Kidney capillary endothelial cell (primary cell): Measurements from ENCODE around the gene ASCC1.

Experiments used
- DNase-seq: peaks from one replicate; pipeline ENCODE4 v3.0.0-alpha.2; 2018; ENCODE audit warnings: low spot score

The ASCC1 gene

DNA sequence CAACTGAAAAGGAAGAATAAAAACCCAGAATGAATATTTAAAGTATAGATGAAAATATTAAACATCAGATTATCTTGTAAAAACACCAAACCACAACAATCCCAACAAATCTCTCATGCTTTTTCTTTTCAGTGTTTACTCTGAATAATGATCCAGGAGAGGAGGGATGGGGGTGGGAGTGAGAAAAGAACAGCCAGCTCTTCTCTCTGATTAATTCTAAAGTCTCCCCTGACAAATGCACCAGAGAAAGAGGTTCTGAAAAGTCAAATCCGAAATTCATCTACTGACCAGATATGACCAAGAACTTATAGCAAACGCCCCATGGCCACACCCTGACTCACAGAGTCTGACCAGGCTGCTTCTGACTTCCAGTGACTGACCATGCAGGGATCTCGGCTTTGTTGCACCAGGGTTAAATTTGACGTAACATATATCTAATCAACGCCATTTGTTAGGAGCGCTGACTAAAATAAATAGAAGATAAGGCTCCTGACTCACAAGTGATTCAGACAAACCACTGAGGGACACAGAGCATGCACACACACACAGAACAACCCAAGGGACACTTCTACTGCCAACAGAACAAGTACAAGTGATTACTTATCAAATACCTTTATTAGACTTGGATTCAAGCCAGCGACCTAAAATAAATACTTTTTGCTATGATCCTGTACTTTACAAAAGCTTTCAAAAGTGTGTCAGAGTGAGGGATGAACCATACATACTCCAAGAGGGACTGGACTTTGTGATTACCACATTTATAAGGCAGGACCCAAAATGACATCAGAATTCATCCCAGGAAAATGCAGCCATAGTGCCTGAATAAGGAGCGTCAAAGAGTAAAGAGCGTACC lies 118.4 kb downstream of the ASCC1 start:
- DNase-seq, result no peak

DNA sequence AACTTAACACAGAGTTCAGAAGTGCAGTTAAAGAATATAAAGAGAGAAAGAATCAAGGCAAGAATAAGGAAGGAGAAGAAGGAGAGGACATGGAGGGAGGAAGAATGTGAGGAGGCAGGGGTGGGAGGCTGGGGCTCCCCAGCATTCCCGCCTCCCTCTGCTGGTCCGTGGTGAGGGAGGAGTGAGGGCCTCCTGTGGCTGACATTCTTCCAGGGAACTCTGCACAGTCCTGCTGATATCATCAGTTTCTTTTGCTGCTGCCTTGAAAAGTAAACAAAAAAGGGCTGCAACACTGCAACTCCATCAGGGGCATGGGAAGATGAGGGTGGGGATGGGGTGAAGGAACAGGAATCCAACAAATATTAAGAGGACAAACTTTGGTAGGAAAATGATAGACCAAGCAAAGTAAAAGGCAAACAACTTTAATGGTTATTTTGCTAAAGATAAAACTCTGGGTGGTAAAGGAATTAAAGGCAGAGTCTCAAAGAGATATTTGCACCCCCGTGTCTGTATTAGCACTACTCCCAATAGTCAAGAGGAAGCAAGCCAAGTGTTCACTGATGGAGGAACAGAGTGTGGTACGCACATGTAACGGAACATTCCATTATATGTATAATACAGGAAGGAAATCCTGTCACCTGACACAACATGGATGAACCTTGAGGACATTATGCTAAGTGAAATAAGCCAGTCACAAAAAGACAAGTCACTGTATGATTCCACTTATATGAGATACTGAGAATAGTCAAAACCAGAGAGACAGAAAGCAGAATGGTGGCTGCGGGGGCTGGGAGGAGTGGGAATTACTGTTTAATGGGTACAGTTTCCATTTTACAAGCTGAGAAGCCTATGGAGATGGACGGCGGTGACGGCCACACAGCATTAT lies 119.7 kb downstream of the ASCC1 start:
- DNase-seq, result peak; percentile 15

DNA sequence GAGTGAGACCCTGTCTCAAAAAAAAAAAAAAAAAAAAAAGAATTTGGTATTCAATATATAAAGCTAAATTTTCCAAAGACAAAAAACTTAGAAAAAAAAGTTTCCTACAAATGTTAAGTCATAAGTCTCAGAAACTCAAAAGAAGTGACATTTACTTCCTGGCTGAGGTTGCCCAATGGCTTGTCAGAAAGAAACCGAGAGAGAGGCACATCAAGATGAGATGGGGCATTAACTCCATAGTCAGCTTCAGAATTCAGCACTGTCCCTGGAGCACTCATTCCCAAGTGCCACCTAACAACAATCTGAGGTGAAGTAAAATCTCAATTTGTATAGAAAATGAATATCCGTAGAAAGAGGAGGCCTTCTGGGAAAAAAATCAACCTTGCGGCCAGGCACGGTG lies 120.9 kb downstream of the ASCC1 start:
- no peak for DNase-seq

DNA sequence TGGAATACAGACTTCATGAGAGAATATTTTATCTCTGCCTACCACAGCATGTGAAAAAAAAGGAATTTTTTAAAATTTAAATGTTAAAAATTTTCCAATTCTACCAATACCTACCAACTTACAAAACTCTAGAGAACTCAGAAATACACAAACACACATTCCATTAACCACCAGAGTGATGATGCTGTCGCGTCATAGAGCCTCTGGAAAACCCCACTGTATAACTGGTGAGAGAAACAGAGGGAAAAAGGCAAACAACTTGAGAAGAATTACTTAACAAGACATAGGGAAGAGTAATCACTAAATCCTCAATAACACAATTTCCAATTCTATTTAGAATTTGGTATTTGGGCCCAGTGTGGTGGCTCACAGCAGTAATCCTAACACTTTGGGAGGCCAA lies 121.5 kb downstream of the ASCC1 start:
- no peak for DNase-seq

GRCh38 chr10:72093450-72093849 lies 122.6 kb downstream of the ASCC1 start:
- DNase-seq, result no peak

- no peak for DNase-seq
Measured at GRCh38 chr10:72092987-72093386, 123.1 kb downstream of the ASCC1 start.

GRCh38 chr10:72092171-72092924 lies 123.7 kb downstream of the ASCC1 start:
- no peak for DNase-seq

GRCh38 chr10:72090326-72090725 lies 125.8 kb downstream of the ASCC1 start:
- no peak for DNase-seq

- peak; percentile 25 for DNase-seq
Measured at GRCh38 chr10:72089618-72090017, 126.5 kb downstream of the ASCC1 start.

GRCh38 chr10:72088889-72089575 lies 127.0 kb downstream of the ASCC1 start:
- no peak for DNase-seq

GRCh38 chr10:72087969-72088888 lies 127.8 kb downstream of the ASCC1 start, which contains the start of gene SPOCK2:
SPOCK2 (minus strand) TSS chr10:72088551; CDS start chr10:72088328, 223 bp downstream.
- peak; percentile 12 for DNase-seq

DNA sequence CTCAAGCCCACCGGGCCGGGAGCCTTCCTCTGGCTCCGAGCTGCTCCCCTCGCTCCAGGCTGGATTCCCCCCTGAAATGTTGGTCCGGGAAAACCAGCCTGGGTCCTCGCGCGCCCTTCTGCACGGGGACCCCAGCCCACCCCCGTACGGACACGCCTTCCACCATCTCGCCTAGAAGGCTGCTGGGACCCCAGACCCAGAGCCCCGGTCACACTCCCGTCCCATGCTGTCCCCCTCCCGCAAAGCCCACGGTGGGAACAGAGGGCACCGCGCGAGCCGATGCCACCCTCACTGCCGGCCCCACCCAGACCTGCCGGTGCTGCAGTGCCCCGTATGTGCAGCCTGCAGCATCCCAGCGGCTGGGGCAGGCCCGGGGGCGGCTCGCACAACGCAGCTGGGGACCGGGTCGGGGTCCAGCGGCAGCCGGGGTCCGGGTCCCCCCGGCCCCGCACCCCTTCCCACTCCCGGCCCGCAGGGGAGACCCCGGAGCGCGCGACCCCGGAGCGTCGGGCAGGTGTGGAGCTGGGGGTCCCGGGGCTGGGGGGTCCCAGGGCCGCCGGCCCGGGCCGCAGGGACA lies 128.6 kb downstream of the ASCC1 start:
- no peak for DNase-seq

DNA sequence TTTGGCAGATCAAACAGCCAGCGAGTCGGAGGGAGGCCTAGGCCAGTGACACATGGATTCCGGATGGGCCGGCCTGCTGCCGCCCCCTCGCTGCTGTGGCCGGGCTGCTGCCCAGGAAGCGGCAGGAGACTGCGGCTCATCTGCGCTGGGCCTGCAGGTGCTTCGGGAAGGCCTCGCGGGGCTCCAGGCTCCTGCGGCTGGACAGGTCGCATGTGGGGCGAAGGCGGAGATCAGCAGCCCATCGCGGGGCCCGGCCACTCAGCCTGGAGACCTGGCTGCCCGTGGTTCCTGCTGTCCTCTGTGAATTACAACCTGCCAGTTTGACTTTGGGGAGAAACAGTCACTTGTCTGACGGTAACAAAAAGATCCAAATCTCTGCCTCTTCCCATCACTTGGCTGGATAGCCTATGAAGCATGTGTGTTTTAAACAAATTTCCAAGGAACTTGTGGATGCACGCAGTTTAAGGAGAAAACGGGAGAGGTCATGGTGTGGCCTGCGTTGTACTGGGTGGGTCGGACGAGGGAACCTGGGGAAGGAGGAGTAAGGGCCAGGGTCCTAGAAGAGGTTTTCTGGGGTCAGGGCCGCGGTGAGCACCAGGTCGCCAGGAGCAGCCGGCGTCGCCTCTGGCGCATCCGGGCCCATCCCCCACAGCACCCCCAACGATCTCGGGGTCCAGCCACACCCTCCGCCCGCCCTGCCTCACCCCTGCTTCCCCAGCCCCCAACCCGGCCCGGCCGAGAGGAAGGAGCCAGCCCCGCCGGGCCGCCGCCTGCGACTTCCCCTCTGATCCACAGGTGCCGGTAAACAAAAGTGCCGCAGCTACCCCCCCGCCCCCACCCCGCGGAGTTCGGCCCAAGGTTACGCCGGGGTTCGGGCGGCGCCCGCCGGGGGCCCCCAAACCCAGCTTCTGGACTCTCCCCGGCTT lies 129.3 kb downstream of the ASCC1 start:
- no peak for DNase-seq

- no peak for DNase-seq
Measured at GRCh38 chr10:72085864-72086465, 130.1 kb downstream of the ASCC1 start.

DNA sequence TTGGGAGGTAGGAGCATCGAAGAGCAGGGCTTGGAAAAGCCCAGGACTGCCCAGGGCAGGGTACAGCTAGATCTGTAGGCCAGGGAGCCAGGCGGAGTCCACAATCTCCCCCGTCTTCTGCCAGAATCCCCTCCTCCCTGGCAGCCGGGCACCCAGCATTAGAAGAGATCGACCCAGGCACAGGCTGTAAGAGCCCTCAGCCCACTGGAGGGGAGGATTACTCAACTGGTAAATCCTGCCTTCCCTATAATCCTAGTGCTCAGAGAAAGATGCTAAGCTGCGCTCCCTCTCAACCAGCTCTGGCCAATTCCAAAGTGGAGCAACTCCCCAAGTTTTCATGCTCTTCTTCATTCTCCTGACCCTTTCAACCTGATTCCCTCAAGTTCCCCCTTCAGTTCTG lies 130.9 kb downstream of the ASCC1 start:
- no peak for DNase-seq

GRCh38 chr10:72083790-72084459 lies 132.2 kb downstream of the ASCC1 start:
- DNase-seq, result no peak

DNA sequence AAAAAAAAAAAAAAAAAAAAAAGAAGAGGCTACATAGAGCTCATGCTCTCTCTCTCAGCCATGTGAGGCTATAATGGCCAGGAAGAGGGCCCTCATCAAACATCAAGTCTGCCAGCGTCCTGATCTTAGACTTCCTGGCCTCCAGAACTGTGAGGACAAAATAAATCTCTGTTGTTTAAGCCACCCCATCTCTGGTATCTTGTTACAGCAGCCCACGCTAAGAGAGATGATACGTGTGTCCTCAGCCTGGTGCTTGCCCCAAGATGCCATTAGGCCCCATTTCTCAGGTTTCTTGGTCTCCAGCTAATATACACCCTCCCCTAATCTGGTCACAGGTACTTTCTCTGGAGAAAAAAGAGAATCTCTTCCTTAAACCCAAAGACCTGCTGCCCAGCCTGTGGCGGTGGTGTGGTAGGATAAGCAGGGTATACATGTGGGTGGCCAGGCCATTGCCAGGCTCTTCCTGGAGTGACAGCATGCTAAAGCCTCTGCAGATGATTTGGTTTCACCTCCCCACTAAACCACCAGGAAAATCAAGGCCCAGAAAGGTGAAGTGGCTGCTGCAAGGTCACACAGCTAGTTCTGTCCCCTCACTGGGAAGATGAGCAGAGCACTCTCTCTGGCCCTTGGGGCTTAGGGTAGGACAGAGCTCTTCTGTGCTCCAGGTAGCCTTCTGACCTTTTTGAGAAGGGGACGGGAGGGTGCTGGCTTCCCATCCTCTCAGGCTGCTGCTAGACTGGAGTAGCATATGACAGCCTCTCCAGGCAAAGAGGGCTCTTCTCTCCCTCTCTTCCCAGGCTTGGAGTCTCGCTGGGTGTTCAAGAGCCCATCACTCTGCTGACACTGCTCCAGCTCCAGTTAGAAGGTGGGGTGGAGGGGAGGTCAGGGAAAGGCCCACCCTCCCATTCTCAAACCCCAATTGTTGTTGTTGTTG lies 133.0 kb downstream of the ASCC1 start:
- DNase-seq, result no peak
